IMR-90 (cell line): ENCODE results near the gene PITPNM3. TPM values are rescaled to one million over a fixed set of nuclear protein-coding genes. Genes with fewer than 3 reads are reported as not detected.

ENCODE experiments used
- ATAC-seq: fragments of 200-7000 bp; cut with Tn5 transposase; 2 replicates; pipeline ENCODE4 v1.9.1; 2020; ENCODE audit warnings: low read depth, mild to moderate bottlenecking, moderate library complexity
- BruUV-seq: library from RNA; stranded (reverse); fragments of 400-500 nt; replicated peaks from 2 replicates; lab custom pipeline; 2021; lab: Mats Ljungman, UMichigan
- CTCF ChIA-PET: fragments of 300-600 bp; formaldehyde crosslinking; extraction: SDS; loops from one replicate; lab custom pipeline; 2021; ENCODE audit warnings: antibody characterized with exemption; lab: Yijun Ruan, JAX
- POLR2A ChIA-PET: fragments of 300-600 bp; sonication (Branson Sonifier 250); formaldehyde crosslinking; loops from one replicate; lab custom pipeline; 2022; ENCODE audit warnings: antibody characterized with exemption; ENCODE audit not compliant: unreplicated experiment; lab: Charles Lee
- DNase-seq: peaks from one replicate; pipeline ENCODE4 v3.0.0; 2013
- H2AFZ ChIP-seq: replicated peaks from 2 replicates; pipeline ENCODE3; 2013; ENCODE audit warnings: low read length, mild to moderate bottlenecking; ENCODE audit not compliant: poor library complexity
- H2AK5ac ChIP-seq: 2 replicates; pipeline ENCODE4 v1.6.1; 2013; ENCODE audit warnings: low read depth, low read length, inconsistent platforms
- H2AK9ac ChIP-seq: replicated peaks from 2 replicates; pipeline ENCODE3; 2013; ENCODE audit warnings: mild to moderate bottlenecking, low read depth, low read length, moderate library complexity; ENCODE audit not compliant: poor library complexity
- H2BK120ac ChIP-seq: 2 replicates; pipeline ENCODE4 v1.6.1; 2013; ENCODE audit warnings: low read depth, low read length, inconsistent platforms
- H2BK15ac ChIP-seq: 3 replicates; pipeline ENCODE4 v1.6.1; 2013; ENCODE audit warnings: low read depth, low read length, inconsistent platforms
- H2BK20ac ChIP-seq: 2 replicates; pipeline ENCODE4 v1.6.1; 2013; ENCODE audit warnings: low read depth, mild to moderate bottlenecking, inconsistent platforms, low read length, moderate library complexity
- H2BK5ac ChIP-seq: 2 replicates; pipeline ENCODE4 v1.6.1; 2013; ENCODE audit warnings: mild to moderate bottlenecking, low read depth, low read length, inconsistent platforms; ENCODE audit not compliant: poor library complexity, severe bottlenecking
- H3K14ac ChIP-seq: replicated peaks from 2 replicates; pipeline ENCODE4 v1.6.1; 2013; ENCODE audit warnings: low read depth, low read length, inconsistent platforms
- H3K18ac ChIP-seq: 2 replicates; pipeline ENCODE4 v1.6.1; 2013; ENCODE audit warnings: low read depth, low read length, control low read depth
- H3K23ac ChIP-seq: 2 replicates; pipeline ENCODE4 v1.6.1; 2013; ENCODE audit warnings: low read depth, low read length, inconsistent platforms
- H3K27ac ChIP-seq: 2 replicates; pipeline ENCODE4 v1.5.1; 2013; ENCODE audit warnings: mild to moderate bottlenecking, control low read depth, low read length; ENCODE audit not compliant: insufficient read depth
- H3K27me3 ChIP-seq: 2 replicates; pipeline ENCODE4 v1.6.1; 2013; ENCODE audit warnings: low read length; ENCODE audit not compliant: control insufficient read depth, insufficient read depth
- H3K36me3 ChIP-seq: 2 replicates; pipeline ENCODE4 v1.6.1; 2013; ENCODE audit warnings: low read length, mixed read lengths; ENCODE audit not compliant: control insufficient read depth, insufficient read depth
- H3K4ac ChIP-seq: 2 replicates; pipeline ENCODE4 v1.6.1; 2013; ENCODE audit warnings: low read depth, low read length, inconsistent platforms
- H3K4me1 ChIP-seq: 2 replicates; pipeline ENCODE4 v1.6.1; 2013; ENCODE audit warnings: low read length, mixed read lengths; ENCODE audit not compliant: control insufficient read depth, insufficient read depth
- H3K4me2 ChIP-seq: 2 replicates; pipeline ENCODE4 v1.6.1; 2013; ENCODE audit warnings: low read depth, mild to moderate bottlenecking, control low read depth, low read length, moderate library complexity
- H3K4me3 ChIP-seq: 2 replicates; pipeline ENCODE4 v1.5.1; 2013; ENCODE audit warnings: low read depth, mild to moderate bottlenecking, control low read depth, low read length, moderate library complexity; ENCODE audit not compliant: insufficient read depth
- H3K56ac ChIP-seq: 2 replicates; pipeline ENCODE4 v1.6.1; 2013; ENCODE audit warnings: low read length, inconsistent platforms; ENCODE audit not compliant: insufficient read depth; ENCODE audit errors: extremely low read depth
- H3K79me1 ChIP-seq, 2 experiments: 2 replicates each; pipeline ENCODE4 v1.6.1; 2013; ENCODE audit warnings: low read length in 2 of 2, inconsistent platforms in 1 of 2, low read depth in 1 of 2
- H3K9ac ChIP-seq: 2 replicates; pipeline ENCODE4 v1.6.1; 2013; ENCODE audit warnings: low read depth, low read length, control low read depth
- H3K9me1 ChIP-seq: 2 replicates; pipeline ENCODE4 v1.6.1; 2013; ENCODE audit warnings: low read length, inconsistent platforms; ENCODE audit not compliant: insufficient read depth
- H3K9me3 ChIP-seq: 2 replicates; pipeline ENCODE4 v1.6.1; 2013; ENCODE audit warnings: low read length; ENCODE audit not compliant: control insufficient read depth, insufficient read depth
- H4K20me1 ChIP-seq: 2 replicates; pipeline ENCODE4 v1.6.1; 2013; ENCODE audit warnings: low read length, inconsistent platforms; ENCODE audit not compliant: insufficient read depth
- H4K5ac ChIP-seq: 2 replicates; pipeline ENCODE4 v1.6.1; 2013; ENCODE audit warnings: mild to moderate bottlenecking, low read depth, low read length, control low read depth
- H4K8ac ChIP-seq, 2 experiments: 2 replicates each; pipeline ENCODE4 v1.6.1; 2013; ENCODE audit warnings: low read depth in 2 of 2, low read length in 2 of 2, control low read depth in 1 of 2, inconsistent platforms in 1 of 2
- H4K91ac ChIP-seq: 2 replicates; pipeline ENCODE4 v1.6.1; 2013; ENCODE audit warnings: low read depth, low read length, inconsistent platforms; ENCODE audit not compliant: insufficient read depth
- BHLHE40 ChIP-seq: fragments of 150-350 bp; IDR thresholded peaks from 2 replicates; pipeline ENCODE4 v1.6.1; 2016; ENCODE audit warnings: mild to moderate bottlenecking, low read depth, low read length
- CHD1 ChIP-seq: IDR thresholded peaks from 2 replicates; pipeline ENCODE4 v1.6.1; 2012; ENCODE audit warnings: low read depth, low read length, improper control_type of control experiment
- ELK1 ChIP-seq: fragments of 150-350 bp; IDR thresholded peaks from 2 replicates; pipeline ENCODE4 v1.6.1; 2016; ENCODE audit warnings: low read depth, mild to moderate bottlenecking, low read length, moderate library complexity, borderline replicate concordance
- FOS ChIP-seq: fragments of 150-350 bp; IDR thresholded peaks from 2 replicates; pipeline ENCODE4 v1.6.1; 2016; ENCODE audit warnings: low read depth, low read length
- MAFK ChIP-seq: IDR thresholded peaks from 2 replicates; pipeline ENCODE4 v1.6.1; 2012; ENCODE audit warnings: low read depth, low read length, improper control_type of control experiment
- MXI1 ChIP-seq: IDR thresholded peaks from 2 replicates; pipeline ENCODE4 v1.6.1; 2012; ENCODE audit warnings: low read depth, mild to moderate bottlenecking, low read length, moderate library complexity, borderline replicate concordance
- USF2 ChIP-seq: fragments of 150-350 bp; IDR thresholded peaks from 2 replicates; pipeline ENCODE4 v1.6.1; 2017; ENCODE audit warnings: mild to moderate bottlenecking, antibody characterized with exemption, low read length, low read depth
- WGBS, 2 experiments: methylation state at CpG; one replicate each; pipeline versions ENCODE4 v1.1.5 to v1.1.7; 2013; ENCODE audit warnings: missing lambda C conversion rate in 2 of 2; ENCODE audit not compliant: insufficient read length in 1 of 2; ENCODE audit errors: extremely low coverage in 2 of 2; 5-methylcytosine and 5-hydroxymethylcytosine counted together
- dilution Hi-C: fragments of 300-500 bp; cut with HindIII; formaldehyde crosslinking; loops from one replicate; pipeline ENCODE4 v1.14.3; 2018; ENCODE audit warnings: low sequenced_read_pairs; ENCODE audit not compliant: unreplicated experiment
- in situ Hi-C: fragments of 300-500 bp; cut with MboI; formaldehyde crosslinking; loops from 3 replicates; pipeline ENCODE4 v1.14.3; 2019; ENCODE audit warnings: low sequenced_read_pairs, inconsistent platforms, mixed read lengths
- intact Hi-C: fragments of 100-400 bp; cut with micrococcal nuclease; formaldehyde crosslinking; loops from 2 replicates; pipeline ENCODE4 v1.10.0; 2022
- polyA plus RNA-seq, 3 experiments: library from polyadenylated mRNA; depleted of rRNA; stranded (reverse); fragments of >200 nt; gene quantifications; 2 replicates each; pipeline ENCODE4 v1.2.3, GENCODE V29; 2012; ENCODE audit warnings: low replicate concordance in 1 of 3
- total RNA-seq: library from RNA; depleted of rRNA; stranded (reverse); fragments of >200 nt; gene quantifications from 2 replicates; pipeline ENCODE4 v1.2.3, GENCODE V29; 2012

PITPNM3 gene
- total and polyA plus RNA-seq, 2 of the 4 experiments (the other 2 are of a cell fraction), result 0.54 to 1.7 TPM

GRCh38 chr17:6554342-6554741 is 2.0 kb downstream of the PITPNM3 start:
- ATAC-seq (no peak), DNase-seq (no peak)
- Histone ChIP-seq H2AK5ac (no peak overlapping the region; the same call in 1 of the 2 replicates), H4K5ac (no peak overlapping the region), H2AK9ac (no peak overlapping the region), H2AFZ (no peak overlapping the region), H3K9me1 (no peaks in the 10 kb centered on the region; the same call in 1 of the 2 replicates), H3K79me1 (no peaks in the 10 kb centered on the region), H3K36me3 (no peaks in the 10 kb centered on the region), H3K14ac (no peak overlapping the region), H3K27me3 (peaks cover 36% of the 10 kb centered on the region), H4K8ac (no peak overlapping the region), H2BK5ac (no peak overlapping the region), H2BK120ac (no peak overlapping the region), H3K4me3 (no peak overlapping the region), H3K9ac (no peak overlapping the region), H3K9me3 (no peaks in the 10 kb centered on the region), H2BK20ac (no peak overlapping the region), H3K23ac (no peak overlapping the region), H3K4me1 (peaks cover 5% of the 10 kb centered on the region; the same call in 1 of the 2 replicates), H3K4me2 (no peak overlapping the region), H2BK15ac (no peak overlapping the region), H4K91ac (no peak overlapping the region), H3K4ac (no peak overlapping the region), H3K27ac (no peak overlapping the region), H4K20me1 (0 out of 2 replicates have a peak, but pooled peaks cover 4% of the 10 kb centered on the region), H3K56ac (no peak overlapping the region), H3K18ac (no peak overlapping the region)
- in situ Hi-C loops, result no loop called here
- ChIA-PET CTCF (no interaction called here), POLR2A (interaction anchor here (0.6 kb wide), 1 partner anchor 87 kb away, joined by 5 read pairs; no protein-coding TSS in a partner anchor)
- no CpG with 5 or more reads among the region's 4 CpGs for WGBS, 2 experiments
- TF ChIP-seq ELK1, result no peak
- no peak for TF ChIP-seq FOS
- TF ChIP-seq MAFK, result no peak
- TF ChIP-seq USF2, result no peak
- TF ChIP-seq MXI1, result no peak
- TF ChIP-seq CHD1, result no peak
- no peak for TF ChIP-seq BHLHE40
- BruUV-seq, result no TSS peak
- dilution Hi-C loops, result no loop called here
- intact Hi-C loops, result no loop called here
